ELR (cell line): ENCODE results near the gene TIMP2.

Source experiments
- DNase-seq: peaks from one replicate; pipeline ENCODE4 v3.0.0-alpha.2; 2015; ENCODE audit warnings: low read depth

Gene TIMP2

DNA sequence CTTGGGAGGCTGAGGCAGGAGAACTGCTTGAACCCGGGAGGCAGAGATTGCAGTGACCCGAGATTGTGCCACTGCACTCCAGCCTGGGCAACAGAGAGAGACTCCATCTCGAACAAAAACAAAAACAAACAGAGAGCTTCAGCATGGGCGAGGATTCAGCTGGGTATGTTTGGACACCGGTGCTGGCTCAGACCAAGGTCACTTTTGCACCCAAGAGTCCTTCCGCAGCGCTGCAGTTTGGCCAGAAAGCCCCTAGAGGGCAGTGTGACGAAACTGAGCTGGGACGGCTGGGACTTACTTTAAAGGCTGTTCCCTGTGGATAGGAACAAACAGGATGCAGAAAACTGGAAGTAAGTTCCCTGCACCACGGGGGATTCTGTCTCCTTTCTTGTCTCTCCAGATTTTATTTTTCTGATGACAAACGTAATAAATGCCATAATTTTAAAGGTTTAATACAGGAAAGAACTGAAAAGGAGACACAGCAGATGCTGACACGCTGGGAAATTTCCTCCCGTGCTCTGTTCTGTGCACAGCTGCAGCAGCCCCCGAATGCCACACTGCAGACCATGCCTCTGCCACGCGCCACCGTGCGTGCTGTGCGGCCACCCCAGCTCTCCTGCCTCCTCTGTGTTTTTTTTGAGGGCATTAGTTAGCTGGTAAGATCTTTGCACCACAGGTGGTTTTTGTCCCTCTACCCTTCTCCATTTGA, 59.4 kb downstream of the TIMP2 start:
- peak; percentile 88 for DNase-seq

GRCh38 chr17:78864117-78864516, 61.1 kb downstream of the TIMP2 start:
- DNase-seq, result no peak

- DNase-seq, result peak; percentile 99
These were observed 62.8 kb downstream of the TIMP2 start for GRCh38 chr17:78862073-78863023.

- DNase-seq, result no peak
These were observed 64.0 kb downstream of the TIMP2 start for GRCh38 chr17:78861229-78861628.

GRCh38 chr17:78859051-78859450, 66.1 kb downstream of the TIMP2 start:
- no peak for DNase-seq

DNA sequence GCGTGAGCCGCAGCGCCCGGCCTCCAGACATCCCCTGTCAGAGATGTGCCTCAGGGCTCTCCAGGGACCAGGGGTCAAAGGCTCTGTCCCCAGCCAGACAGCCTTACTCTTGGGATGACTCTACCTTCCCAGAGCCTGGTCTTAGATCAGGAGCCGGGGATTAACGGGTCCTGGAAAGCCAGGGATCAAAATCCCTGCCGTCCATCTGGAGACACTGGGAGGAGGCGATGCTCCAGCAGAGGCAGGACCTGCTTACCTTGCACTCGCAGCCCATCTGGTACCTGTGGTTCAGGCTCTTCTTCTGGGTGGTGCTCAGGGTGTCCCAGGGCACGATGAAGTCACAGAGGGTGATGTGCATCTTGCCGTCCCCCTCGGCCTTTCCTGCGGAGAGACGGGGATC, 67.9 kb downstream of the TIMP2 start:
- no peak for DNase-seq

- no peak for DNase-seq
These were observed 69.5 kb downstream of the TIMP2 start for GRCh38 chr17:78855561-78856165.

GRCh38 chr17:78854508-78854907, 70.7 kb downstream of the TIMP2 start:
- DNase-seq, result no peak

DNA sequence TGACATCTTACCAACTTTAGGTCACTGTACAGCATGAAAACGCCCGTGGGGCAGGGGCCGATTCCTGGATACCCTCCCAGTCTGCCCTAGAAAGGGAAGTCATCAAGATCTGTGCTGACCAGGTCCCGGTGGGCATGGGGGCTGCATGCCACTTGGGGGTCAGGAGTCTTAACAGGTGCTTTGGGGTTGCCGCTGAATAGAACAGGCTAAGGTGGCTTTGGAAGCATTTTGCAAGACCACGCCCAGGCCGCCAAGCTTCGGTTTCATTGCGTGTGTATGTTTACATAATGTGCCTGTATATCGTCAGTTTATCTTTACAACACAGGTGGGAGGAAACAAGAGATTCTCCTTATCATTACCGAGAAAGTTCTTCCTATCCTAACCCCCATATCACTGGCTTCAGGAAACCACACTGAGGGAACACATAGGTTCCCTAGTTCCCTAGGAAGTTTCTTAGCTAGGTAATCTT, 71.2 kb downstream of the TIMP2 start:
- DNase-seq, result no peak

DNA sequence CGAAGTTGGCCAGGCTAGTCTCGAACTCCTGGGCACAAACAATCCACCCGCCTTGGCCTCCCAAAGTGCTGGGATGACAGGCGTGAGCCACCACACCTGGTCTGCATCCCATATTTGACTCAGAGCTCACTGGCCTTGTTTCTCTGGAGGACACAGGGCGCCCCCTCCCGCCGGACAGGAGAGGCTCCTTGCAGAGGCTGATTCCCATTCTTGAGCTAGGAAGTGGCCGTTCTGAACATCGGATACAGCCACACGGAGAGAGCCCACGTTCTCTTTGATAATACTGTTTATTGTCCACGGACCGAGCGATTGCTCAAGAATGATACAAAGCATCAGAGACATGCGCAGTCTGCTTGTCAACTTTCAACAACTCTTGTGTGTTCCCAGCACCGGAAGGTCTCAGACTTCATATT, 72.5 kb downstream of the TIMP2 start:
- DNase-seq, result no peak

DNA sequence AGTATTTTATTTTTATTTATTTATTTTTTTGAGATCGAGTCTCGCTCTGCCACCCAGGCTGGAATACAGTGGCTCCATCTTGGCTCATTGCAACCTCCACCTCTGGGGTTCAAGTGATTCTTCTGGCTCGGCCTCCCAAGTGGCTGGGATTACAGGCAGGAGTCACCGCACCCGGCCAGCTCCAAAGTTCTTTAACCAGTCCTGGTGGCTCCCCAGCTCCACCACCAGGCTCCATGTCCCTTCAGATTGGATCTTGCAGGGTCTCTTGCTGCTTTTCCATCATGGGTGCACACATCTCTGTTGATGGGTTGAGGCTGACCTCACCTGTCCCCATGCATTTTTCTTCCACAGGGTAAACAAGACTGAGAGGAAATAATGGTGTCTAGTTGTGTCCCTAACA, 76.2 kb downstream of the TIMP2 start:
- DNase-seq, result no peak

DNA sequence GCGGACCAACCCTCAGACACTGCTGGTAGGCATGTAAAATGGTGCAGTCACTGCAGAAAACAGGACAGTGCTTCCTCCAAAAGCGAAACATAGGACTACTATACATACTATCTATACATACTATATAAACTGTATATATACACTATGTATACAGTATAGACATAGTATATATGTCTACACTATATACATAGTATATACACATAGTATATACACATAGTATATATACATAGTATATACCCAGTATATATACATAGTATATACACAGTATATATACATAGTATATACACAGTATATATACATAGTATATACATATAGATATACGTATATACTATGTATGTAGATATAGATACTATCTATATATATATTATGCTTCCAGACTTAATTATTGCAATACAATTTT, 78.1 kb downstream of the TIMP2 start:
- DNase-seq, result no peak

GRCh38 chr17:78844301-78845005, 80.7 kb downstream of the TIMP2 start:
- peak; percentile 75 for DNase-seq

GRCh38 chr17:78842881-78843565, 82.2 kb downstream of the TIMP2 start:
- DNase-seq, result peak; percentile 72

DNA sequence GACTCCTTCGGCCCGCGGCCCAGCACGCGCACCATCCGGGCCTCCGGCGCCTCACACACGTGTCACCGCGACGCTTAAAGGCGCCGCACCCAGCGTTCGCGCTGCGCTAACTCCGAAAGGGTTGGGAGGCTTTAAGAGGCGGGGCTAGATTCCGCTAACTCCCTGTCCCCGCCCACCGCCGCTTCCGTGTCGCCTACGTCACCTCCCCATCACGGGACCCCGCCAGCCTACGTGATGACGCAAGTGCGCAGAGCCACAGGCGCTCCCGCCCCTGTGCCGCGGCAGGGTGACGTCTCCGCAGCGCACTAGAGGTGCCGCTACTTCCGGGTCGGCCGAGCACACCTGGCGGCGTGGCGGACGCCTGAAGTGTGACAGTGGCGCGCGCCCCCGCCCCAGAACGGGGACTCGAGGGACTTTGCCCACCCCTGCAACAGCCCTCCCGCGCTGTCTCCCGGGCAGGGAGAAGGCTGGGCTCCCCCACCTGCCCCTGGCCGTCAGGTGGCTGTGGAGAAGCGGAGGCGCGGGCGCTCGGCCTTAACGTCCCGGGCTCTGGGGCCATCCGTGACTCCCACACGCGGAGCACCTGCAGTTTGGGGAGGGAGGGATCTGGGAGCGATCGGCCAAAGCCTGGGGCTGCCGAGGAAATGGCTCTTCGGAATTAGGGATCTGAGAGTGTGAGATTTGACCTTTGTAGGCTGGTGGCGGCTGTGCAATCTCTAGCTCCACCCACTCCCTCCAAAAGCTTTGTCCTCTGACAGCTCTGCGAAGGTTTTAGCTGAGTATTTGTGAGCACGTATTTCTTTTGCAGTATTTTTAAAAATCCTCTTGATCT, 84.2 kb downstream of the TIMP2 start, which contains the start of gene USP36:
Gene USP36 (minus strand): TSS at position 35 of the 832 bp plus-strand sequence. CDS start 4,451 bp downstream, outside the sequence.
- peak; percentile 100 for DNase-seq

GRCh38 chr17:78840530-78840779, 84.7 kb downstream of the TIMP2 start:
- DNase-seq, result no peak

GRCh38 chr17:78839762-78840529, 85.2 kb downstream of the TIMP2 start:
- DNase-seq, result peak; percentile 63

DNA sequence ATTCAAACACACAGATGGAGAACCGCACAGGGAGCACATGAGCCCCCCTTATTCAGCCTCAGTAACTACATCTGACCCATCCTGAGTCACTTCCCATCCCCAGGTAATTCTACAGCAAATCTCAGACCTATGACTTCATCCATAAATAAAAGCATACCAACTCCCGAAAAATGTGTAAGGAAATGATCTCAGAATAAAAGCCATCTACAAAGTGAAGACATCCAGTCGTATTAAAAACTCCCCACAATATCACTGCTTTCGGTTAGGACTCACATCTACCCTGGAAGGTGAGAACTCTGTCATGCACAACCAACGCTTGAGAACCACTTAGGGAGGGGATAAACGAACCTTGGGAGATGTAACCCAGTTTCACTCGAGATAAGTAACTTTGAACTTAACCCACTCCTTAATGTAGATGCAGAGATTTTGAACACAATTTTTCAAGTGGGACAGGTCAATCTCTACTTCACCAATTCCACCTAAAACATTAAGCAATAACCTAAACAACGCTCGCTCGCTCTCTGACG, 85.9 kb downstream of the TIMP2 start:
- peak; percentile 93 for DNase-seq

DNA sequence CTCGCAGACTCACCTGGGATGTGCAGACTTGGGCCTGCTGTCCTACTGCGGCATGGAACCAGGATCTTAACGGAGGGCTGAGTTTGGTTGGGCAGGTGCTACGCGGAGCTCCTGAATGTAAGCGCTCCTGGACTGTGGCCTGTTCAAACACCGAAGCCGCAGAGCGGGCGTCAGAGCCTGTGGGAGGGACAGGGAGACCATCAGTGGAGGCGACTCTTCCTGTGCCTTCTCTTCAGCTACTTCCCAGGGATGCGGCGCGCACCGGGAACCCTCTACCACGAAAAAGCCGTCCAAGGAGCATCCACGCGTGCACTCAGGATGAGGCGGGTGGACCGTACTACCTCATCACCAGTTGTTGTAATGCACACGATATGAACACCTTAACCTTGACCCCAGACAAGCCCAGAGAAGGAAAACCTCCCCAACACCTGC, 86.6 kb downstream of the TIMP2 start:
- DNase-seq, result no peak
